Stimulated activated naive B cell treated with anti-CD40 and anti-IgM and Interleukin-4, amounts not matched to agents 10 μg/mL and 1 μg/mL and 100 μg/mL, for 72 hours (primary cell): ENCODE data around the gene OR10G8.

ENCODE experiments used
- ATAC-seq, 2 donors: fragments of 150-1000 bp; cut with Tn5 transposase; replicated peaks; 2 replicates each; pipeline ENCODE4 v1.10.0; 2021; ENCODE audit warnings: moderate library complexity in 1 of 2
- DNase-seq: peaks from one replicate; pipeline ENCODE4 v3.0.0; 2021
- H3K27ac Mint-ChIP-seq: one replicate; pipeline ENCODE4 v1.8.0; 2022; ENCODE audit warnings: mild to moderate bottlenecking, mixed read lengths
- H3K27me3 Mint-ChIP-seq, 2 donors: one replicate each; pipeline ENCODE4 v1.8.0; 2022; ENCODE audit warnings: mixed read lengths in 2 of 2
- H3K36me3 Mint-ChIP-seq, 2 donors: one replicate each; pipeline ENCODE4 v1.8.0; 2022; ENCODE audit warnings: mixed read lengths in 2 of 2, mild to moderate bottlenecking in 1 of 2
- H3K4me1 Mint-ChIP-seq, 2 donors: one replicate each; pipeline ENCODE4 v1.8.0; 2022; ENCODE audit warnings: mixed read lengths in 2 of 2, mild to moderate bottlenecking in 1 of 2
- H3K4me3 Mint-ChIP-seq, 2 donors: one replicate each; pipeline ENCODE4 v1.8.0; 2022; ENCODE audit warnings: mild to moderate bottlenecking in 2 of 2, mixed read lengths in 2 of 2, moderate library complexity in 1 of 2
- H3K9me3 Mint-ChIP-seq, 2 donors: one replicate each; pipeline ENCODE4 v1.8.0; 2022; ENCODE audit warnings: mixed read lengths in 2 of 2, mild to moderate bottlenecking in 1 of 2

OR10G8 gene

GRCh38 chr11:124070915-124071622 lies 44.5 kb downstream of the OR10G8 start:
- DNase-seq (peak; percentile 28), ATAC-seq (peak; percentile 93 to 95)
- peaks cover 38 to 61% of the 10 kb centered on the region in 2 donors for H3K27me3 Mint-ChIP-seq
- no peaks in the 10 kb centered on the region for H3K9me3 Mint-ChIP-seq
- H3K4me1 Mint-ChIP-seq = peaks cover 12 to 39% of the 10 kb centered on the region in 2 donors
- peak overlapping the region; percentile 85 for H3K27ac Mint-ChIP-seq
- H3K36me3 Mint-ChIP-seq = no peaks in the 10 kb centered on the region
- H3K4me3 Mint-ChIP-seq = peak overlapping the region; percentile 46 to 65

- Mint-ChIP-seq H3K36me3 (no peaks in the 10 kb centered on the region), H3K4me1 (peaks cover 15 to 44% of the 10 kb centered on the region in 2 donors), H3K27me3 (peaks cover 38 to 61% of the 10 kb centered on the region in 2 donors), H3K9me3 (no peaks in the 10 kb centered on the region), H3K4me3 (peak overlapping the region in 1 of 2 donors; percentile 65), H3K27ac (no peak overlapping the region)
- DNase-seq (no peak), ATAC-seq (no peak)
Observed at GRCh38 chr11:124071623-124071948, 45.0 kb downstream of the OR10G8 start.

- DNase-seq (no peak), ATAC-seq (no peak)
- Mint-ChIP-seq H3K27me3 (peaks cover 39 to 64% of the 10 kb centered on the region in 2 donors), H3K4me1 (peaks cover 15 to 47% of the 10 kb centered on the region in 2 donors), H3K4me3 (no peak overlapping the region), H3K9me3 (no peaks in the 10 kb centered on the region), H3K36me3 (no peaks in the 10 kb centered on the region), H3K27ac (no peak overlapping the region)
Observed at GRCh38 chr11:124072147-124072546, 45.5 kb downstream of the OR10G8 start.

- no peak for DNase-seq
- H3K27me3 Mint-ChIP-seq = peaks cover 25 to 49% of the 10 kb centered on the region in 2 donors
- no peak overlapping the region for H3K27ac Mint-ChIP-seq
- no peak overlapping the region for H3K4me3 Mint-ChIP-seq
- H3K9me3 Mint-ChIP-seq = no peaks in the 10 kb centered on the region
- H3K4me1 Mint-ChIP-seq = peaks cover 11 to 37% of the 10 kb centered on the region in 2 donors
- no peak for ATAC-seq
- no peaks in the 10 kb centered on the region for H3K36me3 Mint-ChIP-seq
Observed at GRCh38 chr11:124074554-124074953, 48.0 kb downstream of the OR10G8 start.

- no peak overlapping the region for H3K4me3 Mint-ChIP-seq
- ATAC-seq = no peak
- peaks cover 8 to 28% of the 10 kb centered on the region in 2 donors for H3K4me1 Mint-ChIP-seq
- no peak overlapping the region for H3K27ac Mint-ChIP-seq
- H3K9me3 Mint-ChIP-seq = no peaks in the 10 kb centered on the region
- DNase-seq = no peak
- H3K27me3 Mint-ChIP-seq = peaks cover 24 to 45% of the 10 kb centered on the region in 2 donors
- H3K36me3 Mint-ChIP-seq = no peaks in the 10 kb centered on the region
Observed at GRCh38 chr11:124075492-124075840, 48.9 kb downstream of the OR10G8 start.

- Mint-ChIP-seq H3K27ac (peak overlapping the region; percentile 14), H3K4me3 (peak overlapping the region; percentile 68 to 81), H3K27me3 (peaks cover 25 to 46% of the 10 kb centered on the region in 2 donors), H3K4me1 (peaks cover 6 to 24% of the 10 kb centered on the region in 2 donors), H3K36me3 (no peaks in the 10 kb centered on the region), H3K9me3 (no peaks in the 10 kb centered on the region)
- DNase-seq = peak; percentile 25
- peak; percentile 70 to 76 for ATAC-seq
Observed at GRCh38 chr11:124075841-124076651, 49.4 kb downstream of the OR10G8 start.

GRCh38 chr11:124077266-124077665 lies 50.7 kb downstream of the OR10G8 start:
- H3K27me3 Mint-ChIP-seq = peaks cover 29 to 51% of the 10 kb centered on the region in 2 donors
- DNase-seq (no peak), ATAC-seq (no peak)
- H3K4me3 Mint-ChIP-seq = no peak overlapping the region
- H3K4me1 Mint-ChIP-seq = peaks cover 3 to 15% of the 10 kb centered on the region in 2 donors
- no peaks in the 10 kb centered on the region for H3K9me3 Mint-ChIP-seq
- H3K36me3 Mint-ChIP-seq = no peaks in the 10 kb centered on the region
- H3K27ac Mint-ChIP-seq = no peak overlapping the region

- H3K27me3 Mint-ChIP-seq = peaks cover 24 to 51% of the 10 kb centered on the region in 2 donors
- H3K36me3 Mint-ChIP-seq = no peaks in the 10 kb centered on the region
- ATAC-seq (no peak), DNase-seq (no peak)
- no peaks in the 10 kb centered on the region for H3K9me3 Mint-ChIP-seq
- H3K4me1 Mint-ChIP-seq = peaks cover 3 to 15% of the 10 kb centered on the region in 2 donors
- H3K4me3 Mint-ChIP-seq = no peak overlapping the region
- no peak overlapping the region for H3K27ac Mint-ChIP-seq
Observed at GRCh38 chr11:124078591-124078990, 52.0 kb downstream of the OR10G8 start.

GRCh38 chr11:124079631-124080326 lies 53.2 kb downstream of the OR10G8 start:
- DNase-seq = no peak
- ATAC-seq = no peak
- peaks cover 3 to 15% of the 10 kb centered on the region in 2 donors for H3K4me1 Mint-ChIP-seq
- no peaks in the 10 kb centered on the region for H3K9me3 Mint-ChIP-seq
- no peaks in the 10 kb centered on the region for H3K36me3 Mint-ChIP-seq
- no peak overlapping the region for H3K27ac Mint-ChIP-seq
- H3K27me3 Mint-ChIP-seq = peaks cover 19 to 51% of the 10 kb centered on the region in 2 donors
- no peak overlapping the region for H3K4me3 Mint-ChIP-seq
